ENCODE results near the gene TNRC6C.

The TNRC6C gene

DNA sequence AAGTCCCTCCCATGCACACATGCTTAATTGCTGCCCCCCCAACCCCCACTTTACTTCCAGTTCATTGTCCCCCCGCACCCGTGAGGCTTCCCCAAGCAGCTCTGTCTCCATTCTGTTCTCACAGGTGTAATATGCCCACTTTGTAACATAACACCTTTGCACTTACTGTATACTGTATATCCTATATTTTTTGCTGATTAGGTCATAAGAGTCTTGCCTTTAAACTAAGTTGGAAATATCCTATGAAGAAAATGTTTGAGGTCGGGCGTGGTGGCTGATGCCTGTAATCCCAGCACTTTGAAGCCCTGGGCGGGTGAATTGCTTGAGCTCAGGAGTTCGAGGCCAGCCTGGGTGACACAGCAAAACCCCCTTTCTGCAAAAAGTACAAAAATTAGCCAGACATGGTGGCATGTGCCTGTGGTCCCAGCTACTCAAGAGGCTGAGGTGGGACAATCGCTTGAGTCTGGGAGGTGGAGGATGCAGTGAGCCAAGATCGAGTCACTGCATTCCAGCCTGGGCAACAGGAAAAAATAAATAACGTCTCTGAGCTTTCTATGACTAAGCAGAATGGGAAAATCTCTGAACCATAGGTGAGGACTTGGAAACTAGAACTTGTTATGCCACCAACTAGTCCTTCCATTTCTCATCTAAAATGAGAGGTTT is 76.1 kb downstream of the TNRC6C start:
- TF ChIP-seq CTCF (IDR thresholded peaks at IDR 0.05; ENCODE audit: insufficient read depth, low read depth, low read length, missing control alignments): no peak

DNA sequence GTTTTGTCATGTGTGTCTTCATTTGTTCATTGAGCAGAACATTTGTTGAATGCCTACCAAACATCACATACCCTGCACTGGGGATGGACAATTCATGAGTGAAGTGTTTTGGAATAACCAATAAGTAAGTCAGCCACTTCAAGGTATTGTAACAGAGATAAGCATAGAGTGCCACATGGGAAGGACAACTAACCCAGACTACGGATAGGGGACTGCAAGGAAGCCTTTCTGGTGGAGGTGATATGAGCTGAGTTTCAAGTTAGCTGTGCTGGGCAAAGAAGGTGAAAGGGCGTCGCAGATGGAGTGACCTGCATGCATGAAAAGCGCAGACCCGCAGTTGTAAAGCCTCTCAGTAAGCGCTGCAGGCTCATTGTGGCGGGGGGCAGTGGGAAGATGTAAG is 78.8 kb downstream of the TNRC6C start:
- no peak overlapping the region for H3K4me3 ChIP-seq (ENCODE audit: low read length)
- no peak for TF ChIP-seq CTCF (IDR thresholded peaks at IDR 0.05; ENCODE audit: insufficient read depth, low read depth, low read length, missing control alignments)
- DNase-seq (ENCODE audit: low read depth): no peak

More for the DNA sequence above, 76.1 kb downstream of the TNRC6C start:
- DNase-seq (ENCODE audit: low read depth): peak; percentile 65
- H3K4me3 ChIP-seq (ENCODE audit: low read length): no peak overlapping the region

DNA sequence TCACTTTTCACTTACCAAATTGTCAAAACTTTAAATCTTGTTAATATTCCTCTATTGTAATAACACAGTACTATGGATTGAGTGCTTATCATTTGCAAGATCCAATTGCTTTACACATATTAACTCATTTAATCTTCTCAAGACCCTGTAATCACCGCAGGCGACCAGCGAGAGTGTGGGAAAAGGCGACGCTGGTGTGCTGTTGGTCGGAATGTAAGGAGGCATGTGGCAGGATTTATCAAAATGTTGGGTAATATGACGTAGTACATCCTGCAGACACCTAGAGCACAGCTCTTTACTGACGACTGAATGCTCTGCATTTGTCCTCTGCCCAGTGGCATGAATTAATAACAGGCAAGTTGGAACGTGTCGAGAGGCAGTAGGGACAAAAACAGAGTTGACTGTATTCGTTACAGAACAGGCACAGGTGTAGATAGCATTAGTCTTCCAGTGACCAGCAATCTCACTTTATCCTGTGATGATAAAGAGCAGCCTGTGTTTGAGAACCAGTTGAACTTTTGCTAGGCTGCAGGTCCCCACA is 80.3 kb downstream of the TNRC6C start:
- no peak for TF ChIP-seq CTCF (IDR thresholded peaks at IDR 0.05; ENCODE audit: insufficient read depth, low read depth, low read length, missing control alignments)
- no peak overlapping the region for H3K4me3 ChIP-seq (ENCODE audit: low read length)
- peak; percentile 77 for DNase-seq (ENCODE audit: low read depth)

DNA sequence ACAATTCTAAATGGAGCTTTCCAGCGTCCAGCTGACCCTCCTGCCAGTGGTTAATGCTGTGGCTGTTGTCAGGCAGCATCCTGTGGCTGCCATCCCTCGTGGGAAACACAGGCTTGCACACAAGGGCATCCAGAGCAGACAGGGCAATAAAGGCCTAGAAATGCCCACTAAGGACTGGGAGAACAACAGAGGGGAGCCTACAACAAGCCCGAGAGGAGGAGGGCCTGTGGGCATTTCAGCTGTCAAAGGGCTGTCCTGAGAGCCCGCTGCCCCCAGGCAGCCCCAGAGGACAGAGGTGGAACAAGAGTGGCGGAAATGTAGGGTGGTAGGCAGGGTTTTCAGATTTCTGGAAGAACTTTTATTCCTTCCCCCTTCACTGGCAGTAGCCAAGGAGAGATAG is 81.1 kb downstream of the TNRC6C start:
- H3K4me3 ChIP-seq (ENCODE audit: low read length): no peak overlapping the region
- no peak for DNase-seq (ENCODE audit: low read depth)
- no peak for TF ChIP-seq CTCF (IDR thresholded peaks at IDR 0.05; ENCODE audit: insufficient read depth, low read depth, low read length, missing control alignments)

DNA sequence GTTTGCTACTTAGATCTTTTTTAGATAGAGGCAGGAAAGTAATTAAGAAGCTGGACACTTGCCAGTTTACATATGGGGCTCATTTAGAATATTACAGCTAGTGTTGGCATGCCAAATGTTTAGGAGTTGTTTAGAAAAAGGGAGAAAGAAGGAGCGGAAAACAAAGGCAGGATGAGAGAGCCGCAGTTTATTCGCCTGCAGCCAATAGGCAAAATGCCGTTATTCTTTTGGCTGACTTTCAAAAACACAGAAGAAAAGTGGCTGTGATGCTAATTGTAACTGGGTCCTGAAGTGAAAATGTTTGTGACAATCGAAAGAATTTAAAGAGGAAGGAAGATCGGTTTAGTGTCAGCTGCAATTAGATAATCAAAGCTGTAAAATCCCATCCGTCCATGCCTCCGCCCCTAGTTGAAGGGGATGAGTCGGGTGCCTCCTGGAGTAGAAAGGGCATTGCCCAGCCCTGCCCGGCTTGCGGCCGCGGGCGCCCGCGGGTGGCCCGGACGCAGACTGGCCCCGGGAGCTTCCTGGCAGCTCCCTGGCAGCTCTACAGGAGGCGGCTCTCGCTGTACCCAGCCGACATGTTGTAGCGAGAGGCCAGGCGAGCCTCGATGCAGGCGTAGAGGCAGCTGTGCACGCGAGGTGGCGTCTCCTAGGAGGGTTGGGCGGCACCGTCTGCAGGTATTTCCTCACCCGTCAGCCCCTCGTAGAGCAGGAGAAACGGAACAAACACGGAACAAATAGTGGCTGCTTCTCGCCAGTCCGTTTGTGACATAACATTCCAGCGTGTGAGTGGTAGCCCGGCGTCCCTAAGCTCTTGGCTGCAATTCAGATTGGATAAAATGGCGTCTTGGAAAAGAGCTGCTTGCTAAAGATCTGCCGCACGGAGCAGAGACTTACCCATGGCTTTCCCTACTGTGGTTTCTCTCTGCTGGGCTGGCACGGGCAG is 82.2 kb downstream of the TNRC6C start:
- DNase-seq (ENCODE audit: low read depth): peak; percentile 67
- H3K4me3 ChIP-seq (ENCODE audit: low read length): peak overlapping the region; percentile 54
- TF ChIP-seq CTCF (IDR thresholded peaks at IDR 0.05; ENCODE audit: insufficient read depth, low read depth, low read length, missing control alignments): peak; percentile 23

DNA sequence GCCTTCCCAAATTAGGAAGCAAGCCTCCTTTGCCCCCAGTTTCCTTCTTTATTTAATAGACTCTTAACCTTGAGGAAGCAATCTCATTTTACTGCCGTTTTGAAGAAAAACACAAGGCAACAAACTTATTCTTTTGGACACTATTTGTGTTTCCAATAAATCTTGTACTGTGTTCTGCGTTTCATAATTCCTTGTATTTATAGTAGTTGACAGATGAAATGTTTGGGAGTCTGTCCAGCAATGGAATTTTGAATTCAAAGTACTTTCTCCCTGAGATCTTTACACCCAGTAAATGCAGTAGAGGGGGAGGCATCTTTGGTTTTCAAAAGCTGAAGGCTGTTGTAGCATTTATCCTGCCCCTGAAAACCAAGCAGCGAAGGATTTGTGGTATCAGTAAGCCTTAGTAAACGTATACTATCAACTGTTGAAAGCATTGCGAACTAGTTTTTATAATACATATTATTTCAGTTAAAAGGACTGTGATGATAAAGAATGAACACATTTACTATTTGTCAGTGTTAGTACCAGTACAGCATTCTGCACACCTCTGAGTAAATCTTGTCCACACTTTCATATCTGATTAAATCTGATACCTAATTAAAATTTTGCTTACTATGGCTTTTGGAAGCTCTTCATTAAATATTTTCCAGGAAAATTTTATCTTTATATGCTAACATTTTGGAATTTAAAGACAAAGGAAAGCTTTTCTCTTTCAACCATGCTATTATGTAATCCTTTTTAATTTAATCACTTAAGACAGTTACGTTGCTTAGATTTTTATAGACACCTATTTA is 83.1 kb downstream of the TNRC6C start:
- DNase-seq (ENCODE audit: low read depth): no peak
- peak overlapping the region; percentile 54 for H3K4me3 ChIP-seq (ENCODE audit: low read length)
- no peak for TF ChIP-seq CTCF (IDR thresholded peaks at IDR 0.05; ENCODE audit: insufficient read depth, low read depth, low read length, missing control alignments)
